GM20431 (cell line): ENCODE data around the gene EGFR.
"Not testable (repeated sequence)": the region's sequence is repeated elsewhere in the genome, so short reads cannot be mapped to it uniquely, and the experiment has no call there.

Source experiments
- in situ Hi-C: fragments of 300-500 bp; cut with MseI, MboI; formaldehyde crosslinking; loops from one replicate; pipeline ENCODE4 v1.15.0; 2020; ENCODE audit warnings: low sequenced_read_pairs; ENCODE audit not compliant: unreplicated experiment

EGFR gene

DNA sequence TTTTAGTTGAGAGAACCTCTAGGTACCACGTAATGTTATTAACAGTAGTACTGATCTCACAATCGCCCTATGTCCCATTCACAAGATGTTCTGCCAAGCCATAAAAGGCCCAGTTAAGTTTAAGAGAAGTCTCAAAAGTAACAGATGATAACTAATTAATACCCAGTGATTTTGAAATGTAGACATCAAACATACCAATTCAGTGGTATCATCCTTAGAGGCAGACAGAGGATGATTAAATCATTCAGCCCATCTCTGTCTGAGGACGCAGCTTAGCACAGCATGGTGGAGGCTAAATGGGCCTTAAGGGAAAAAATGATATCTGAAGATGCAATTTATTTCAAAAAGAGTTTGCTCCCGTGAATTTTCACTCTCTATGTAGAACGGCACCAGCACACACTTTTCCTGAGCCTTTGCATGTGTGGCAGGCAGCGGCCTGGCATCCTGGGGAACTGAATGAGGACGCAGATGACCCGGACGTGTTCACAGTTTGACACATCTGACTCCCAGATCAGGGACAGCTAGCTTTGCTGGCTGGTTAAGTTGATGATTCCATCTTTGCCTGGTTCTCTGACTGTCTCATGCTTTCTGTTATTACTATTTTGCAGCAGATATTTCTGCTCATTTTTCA is 13.4 kb downstream of the EGFR start:
- in situ Hi-C loops = no loop called here

DNA sequence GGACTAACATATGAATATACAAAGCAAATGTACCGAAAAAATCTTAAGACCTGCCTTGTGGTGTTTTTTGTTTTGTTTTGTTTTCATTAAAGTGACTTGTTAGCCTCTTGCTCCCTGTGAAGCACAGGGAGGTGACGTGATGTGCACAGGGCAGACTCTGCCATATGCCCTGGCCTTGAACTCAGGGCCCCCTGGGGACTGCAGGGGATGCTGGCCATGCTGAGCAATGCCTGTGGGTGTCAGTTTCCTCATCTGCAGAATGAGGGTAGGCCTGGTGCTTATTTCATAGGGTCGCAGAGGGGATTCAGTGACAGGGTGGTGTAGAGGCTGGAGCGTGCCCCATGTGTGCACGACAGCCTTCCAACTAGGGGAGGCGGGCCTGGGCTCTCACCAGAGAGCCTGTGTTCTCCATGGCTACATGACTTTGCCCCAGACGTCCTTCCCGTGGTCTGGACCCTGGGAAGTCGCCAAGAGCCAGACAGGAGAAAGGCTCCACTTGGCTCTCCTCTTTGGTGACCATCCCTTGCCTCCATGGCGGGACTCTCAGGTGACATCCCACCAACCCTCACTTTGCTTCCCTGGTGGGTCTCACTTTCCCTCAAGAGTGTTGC is 14.5 kb downstream of the EGFR start:
- in situ Hi-C loops = no loop called here

DNA sequence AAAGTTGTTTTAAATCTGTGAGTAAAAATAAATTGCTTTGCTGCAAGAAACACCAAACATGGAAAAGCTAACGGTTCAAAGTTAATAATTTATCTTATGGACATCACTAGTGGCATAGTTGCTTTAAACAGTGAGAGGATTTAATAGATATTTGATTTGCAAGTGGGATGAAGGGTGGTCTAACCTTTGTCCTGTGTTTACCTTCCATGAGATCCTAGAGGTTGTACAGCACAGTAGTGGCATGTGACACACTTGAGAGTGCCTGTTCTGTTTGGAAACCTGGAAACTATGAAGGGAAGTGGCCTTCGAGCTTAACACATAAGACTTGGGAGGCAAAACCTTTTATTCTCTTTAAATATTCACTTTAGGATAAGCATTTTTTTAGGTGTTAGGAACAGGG is 16.0 kb downstream of the EGFR start:
- in situ Hi-C loops = no loop called here

DNA sequence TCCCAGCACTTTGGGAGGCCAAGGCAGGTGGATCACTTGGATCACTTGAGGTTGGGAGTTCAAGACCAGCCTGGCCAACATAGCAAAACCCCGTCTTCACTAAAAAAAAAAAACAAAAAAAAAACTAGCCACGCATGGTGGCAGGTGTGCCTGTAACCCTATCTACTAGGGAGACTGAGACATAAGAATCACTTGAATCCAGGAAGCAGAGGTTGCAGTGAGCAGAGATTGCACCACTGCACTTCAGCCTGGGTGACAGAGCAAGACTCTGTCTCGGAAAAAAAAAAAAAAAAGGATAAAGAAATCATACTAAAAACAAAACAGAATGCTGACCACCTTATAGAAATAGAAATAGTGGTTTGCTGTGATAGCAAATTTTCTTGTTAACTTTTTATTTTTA is 16.6 kb downstream of the EGFR start:
- in situ Hi-C loops = not testable (repeated sequence)

DNA sequence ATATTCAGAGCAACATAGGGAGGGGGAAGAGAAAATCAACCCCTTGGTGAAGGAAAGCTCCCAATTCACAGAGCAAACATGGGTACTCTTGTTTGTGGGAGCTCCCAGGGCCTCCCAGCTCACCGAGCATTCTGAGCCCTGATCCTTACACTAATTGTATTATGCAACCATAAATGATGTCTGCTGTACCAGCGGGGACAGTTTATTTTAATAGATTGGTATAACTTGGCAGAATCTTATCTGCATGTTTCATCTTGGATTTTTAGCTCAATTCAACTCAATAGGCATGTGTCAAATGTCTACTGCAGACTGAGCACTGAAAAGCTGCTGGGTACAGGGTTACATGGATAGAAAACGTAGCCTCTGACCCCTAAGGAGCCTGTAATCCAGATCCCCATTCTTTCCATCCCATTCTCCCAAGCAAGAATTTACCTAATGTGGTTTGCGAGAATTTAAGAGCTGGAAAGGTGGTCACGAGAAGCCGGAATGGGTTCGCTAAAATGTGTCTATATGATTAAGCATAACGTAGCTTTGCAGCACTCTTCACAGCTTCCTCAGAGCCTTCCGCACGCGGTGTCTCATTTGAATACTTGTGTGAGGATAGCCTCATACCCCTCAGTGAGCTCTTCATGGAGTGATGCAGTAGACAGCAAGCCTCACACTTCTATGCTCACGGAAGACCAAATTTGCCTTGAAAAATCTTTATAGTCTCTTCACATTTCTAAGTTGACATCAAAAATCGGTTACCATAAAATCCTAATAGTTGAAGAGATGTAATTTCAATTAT is 18.3 kb downstream of the EGFR start:
- in situ Hi-C loops = no loop called here

DNA sequence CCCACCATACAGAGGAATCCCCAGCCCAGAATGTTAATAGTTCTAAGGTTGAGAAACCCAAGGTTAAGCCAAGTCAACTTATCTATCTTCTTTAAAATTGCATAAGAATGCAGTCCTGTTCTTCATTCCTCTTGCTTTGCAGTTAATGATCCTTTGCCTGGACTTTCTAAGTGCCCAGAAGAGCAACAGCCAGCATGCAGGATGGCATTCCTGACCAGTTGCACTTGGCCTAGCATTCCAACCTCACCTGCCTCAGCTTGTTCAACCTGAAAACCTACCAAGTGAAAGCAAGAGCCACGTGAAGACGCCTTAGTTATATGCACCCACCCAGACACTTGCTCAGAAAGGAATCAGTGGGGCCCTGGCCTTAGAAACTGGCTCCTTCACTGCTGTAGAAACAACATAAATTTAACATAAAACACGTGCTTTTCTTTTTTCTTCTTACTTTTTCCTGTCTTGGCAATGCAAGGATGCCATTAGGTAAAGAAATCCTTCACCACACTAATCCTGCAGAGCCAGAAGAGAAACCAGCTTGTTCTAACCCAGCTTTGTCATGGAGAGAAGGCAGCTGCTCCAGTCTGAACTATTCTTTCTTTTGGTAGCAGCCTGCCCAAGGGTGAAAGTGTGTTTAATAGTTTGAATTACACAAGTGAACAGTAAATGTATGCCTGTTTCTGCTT is 25.0 kb downstream of the EGFR start:
- in situ Hi-C loops = no loop called here

DNA sequence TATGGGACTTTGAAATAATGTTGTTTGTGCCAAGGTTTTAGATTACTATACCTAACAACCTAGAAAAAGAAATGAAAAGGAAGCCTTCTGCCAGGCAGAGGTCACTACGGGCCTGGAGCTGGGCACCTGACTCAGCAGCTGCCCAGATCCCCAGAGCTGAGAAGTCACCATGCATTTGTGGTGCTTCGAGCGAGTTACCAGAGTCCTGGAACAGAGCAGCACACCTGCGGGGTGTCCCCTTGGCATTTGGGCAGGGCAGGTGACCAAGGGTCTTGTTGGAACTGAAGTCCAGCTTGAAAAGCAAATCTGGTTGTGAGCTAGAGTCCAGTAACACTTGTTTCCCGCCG is 25.5 kb downstream of the EGFR start:
- in situ Hi-C loops = no loop called here

DNA sequence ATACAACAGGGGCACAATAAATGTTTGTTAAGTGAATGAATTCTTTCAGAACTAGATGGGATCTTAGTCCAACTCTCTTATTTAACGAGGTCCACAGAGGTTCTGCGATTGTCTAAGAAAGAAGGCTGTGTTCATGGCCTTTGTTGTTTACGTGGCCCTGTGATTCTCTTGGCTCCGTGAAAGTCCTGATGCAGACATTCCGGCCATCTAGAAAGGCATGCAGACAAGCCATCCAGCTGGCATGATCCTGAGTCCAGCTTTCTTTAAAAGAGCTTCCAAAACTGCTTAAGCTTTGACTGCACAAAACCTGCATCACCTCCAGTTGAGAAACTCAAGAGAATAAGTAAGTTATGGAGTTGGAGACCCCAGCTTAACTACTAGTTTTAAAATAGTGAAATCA is 26.0 kb downstream of the EGFR start:
- in situ Hi-C loops = no loop called here

DNA sequence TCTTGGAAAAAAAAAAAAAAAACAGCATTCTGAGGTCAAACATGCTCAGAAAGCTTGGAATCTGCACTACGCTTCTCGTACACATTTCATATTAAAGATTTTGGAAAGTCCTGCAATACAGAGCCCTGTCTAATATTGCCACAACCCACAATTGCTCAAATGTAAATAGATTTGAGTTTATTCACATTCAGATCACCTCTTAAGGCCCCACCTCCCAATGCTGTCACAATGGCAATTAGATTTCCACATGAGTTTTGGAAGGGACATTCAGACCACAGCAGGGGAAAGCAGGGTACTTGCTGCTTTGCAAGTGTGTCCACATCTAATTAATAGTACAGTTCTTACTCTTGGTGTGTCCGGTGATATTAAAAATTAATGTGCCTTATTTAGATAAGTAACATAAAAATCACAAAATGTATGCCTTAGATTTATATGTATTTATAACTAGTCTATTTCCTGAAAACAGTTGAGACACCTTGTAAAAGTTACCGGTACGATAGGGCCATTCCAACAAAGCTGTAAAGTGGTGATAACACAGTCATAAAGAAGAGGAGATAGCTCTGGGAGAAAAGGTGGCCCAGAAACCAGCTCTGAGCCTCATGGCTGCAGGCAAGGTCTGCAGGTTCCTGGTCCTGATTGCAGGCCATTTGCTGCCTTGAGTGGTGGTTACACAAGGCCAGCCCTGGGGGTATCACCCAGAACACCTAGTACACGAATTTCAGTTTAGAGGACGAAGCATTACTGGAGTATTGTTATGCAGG is 27.9 kb downstream of the EGFR start:
- in situ Hi-C loops = no loop called here

DNA sequence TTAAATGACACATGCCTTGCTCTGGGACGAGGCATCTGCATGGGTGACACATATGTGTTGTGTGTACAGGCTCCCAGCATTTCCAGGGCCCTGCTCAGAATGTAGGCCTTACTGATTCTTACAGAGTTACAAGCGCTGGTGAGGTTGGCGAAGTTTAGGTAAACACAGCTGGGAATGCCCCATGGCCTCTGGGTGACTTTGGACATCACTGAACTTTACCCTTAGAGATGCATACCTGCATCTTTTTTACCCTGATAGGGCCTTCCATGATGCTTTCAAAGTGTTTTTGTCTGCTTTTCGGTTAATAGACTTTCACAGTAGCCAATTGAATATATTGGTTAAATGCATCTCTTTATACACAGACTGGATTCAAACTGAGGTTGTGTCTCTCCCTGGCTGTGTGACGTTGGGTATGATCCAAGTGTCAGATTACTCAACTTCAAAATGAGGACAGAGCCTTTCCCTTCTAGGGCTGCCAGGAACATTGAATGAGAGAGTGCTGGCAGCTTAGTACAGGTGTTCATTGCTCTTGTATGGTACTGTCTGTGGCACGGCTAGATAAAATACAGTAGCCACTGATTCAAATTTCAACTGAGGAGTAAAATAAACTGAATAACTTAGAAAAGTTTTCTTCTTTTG is 29.5 kb downstream of the EGFR start:
- in situ Hi-C loops = no loop called here

DNA sequence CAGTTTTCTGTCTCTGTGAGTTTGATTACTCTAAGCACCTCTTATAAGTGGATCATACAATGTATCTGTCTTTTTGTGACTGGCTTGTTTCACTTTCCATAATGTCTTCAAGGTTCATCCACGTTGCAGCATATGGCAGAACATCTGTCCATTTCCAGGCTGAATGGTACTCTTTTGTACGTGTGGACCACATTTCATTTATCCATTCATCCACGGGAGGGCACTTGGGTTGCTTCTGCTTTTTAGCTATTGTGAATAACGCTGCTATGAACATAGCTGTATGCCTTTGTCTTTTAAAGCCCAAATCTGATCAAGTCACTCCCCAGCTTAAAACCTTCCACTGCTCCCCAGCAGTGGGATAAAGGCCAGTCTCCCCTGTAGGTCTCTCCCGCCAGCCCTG is 31.5 kb downstream of the EGFR start:
- in situ Hi-C loops = no loop called here

DNA sequence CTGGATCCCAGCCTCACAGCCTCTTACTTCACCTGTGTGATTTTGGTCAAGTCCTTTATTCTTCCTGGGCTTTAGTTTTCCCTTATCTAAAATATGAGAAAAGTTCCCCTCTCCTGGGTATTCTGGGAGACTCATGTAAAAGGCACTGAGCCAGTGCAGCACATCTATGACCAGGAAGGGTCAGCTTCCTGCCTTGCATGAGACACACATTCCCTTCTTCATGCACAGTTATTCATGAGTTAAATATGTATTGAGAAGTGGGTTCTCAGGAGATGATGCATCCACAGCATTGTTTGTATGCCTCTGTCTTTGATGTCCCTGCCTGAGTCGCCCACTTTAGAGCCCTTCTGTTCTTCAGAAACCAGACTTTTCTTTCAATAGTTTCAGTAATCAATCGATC is 33.3 kb downstream of the EGFR start:
- in situ Hi-C loops = no loop called here

DNA sequence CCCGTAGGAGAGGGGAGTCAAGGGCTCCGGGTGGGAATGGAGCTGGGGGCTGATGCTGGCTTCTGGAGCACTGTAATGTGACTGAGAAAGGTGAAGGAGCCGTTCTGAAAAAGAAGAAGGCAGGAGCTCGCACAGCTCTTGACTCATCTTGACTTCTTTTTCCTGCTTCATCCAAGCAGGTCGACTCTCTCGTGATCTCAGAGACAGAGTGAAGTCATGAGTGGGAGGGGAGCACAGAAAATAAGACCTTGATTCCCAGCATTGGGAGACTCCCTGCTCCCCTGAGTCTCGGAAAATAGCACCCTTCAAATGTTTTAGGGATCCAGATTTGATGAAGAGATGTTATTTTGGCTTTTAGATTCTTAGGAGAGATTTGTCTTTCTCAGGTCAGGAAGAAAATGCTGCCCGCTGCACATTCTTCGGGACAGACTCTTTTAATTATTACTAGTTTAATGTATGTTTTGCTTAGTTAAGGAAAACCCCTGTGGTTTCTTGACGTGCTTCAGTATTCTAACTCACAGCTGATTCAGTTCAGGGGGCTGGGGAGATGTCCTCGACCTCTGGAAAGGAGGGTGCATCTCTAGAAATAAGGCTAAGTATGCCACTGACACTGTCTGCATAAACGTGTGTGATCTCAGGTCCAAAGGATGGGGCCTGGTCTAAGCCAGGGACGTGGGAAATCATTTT is 34.1 kb downstream of the EGFR start:
- in situ Hi-C loops = no loop called here

DNA sequence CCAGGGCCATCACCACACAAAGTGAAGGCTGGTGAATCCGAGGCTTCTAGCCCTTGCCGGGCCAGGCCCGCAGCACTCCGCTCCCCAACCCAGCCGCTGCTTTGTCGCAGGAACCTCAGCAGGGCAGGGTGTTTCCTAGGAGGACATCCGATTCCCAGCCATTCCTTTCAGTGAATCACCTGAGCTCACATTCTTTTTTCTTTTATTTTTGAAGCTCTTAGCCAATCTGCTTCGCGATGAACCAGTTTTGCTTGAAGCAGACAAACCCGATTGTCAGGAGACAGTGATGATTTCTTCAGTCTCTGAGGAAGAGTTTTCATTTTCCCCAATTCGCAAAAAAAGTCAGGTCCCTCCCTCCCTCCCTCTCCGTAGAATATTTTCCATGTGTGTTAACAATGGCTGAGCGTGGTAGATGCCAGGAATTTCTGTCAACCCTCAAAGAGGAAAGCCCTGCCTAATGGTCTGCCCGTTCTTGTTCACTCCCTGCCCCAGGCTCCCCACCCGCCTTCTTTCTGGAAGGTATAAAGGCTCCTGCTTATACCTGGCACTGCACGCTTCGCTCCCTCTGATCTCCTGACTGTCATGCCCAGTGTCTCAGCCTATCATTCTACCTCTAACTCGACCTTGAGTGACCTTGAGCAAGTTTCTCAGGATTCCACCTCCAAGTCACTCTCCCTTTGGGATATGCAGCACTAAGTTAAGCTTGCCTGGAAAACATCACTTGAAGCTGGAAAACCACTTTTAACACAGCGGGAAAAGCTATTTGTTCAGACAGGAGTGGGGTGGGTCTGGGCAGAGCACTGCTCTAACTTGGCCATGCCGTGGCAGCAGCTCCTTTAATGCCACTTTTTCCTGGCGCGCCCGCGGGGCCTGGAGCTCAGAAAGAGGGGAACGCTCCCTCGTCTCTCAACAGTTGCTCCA is 35.1 kb downstream of the EGFR start:
- in situ Hi-C loops = no loop called here

DNA sequence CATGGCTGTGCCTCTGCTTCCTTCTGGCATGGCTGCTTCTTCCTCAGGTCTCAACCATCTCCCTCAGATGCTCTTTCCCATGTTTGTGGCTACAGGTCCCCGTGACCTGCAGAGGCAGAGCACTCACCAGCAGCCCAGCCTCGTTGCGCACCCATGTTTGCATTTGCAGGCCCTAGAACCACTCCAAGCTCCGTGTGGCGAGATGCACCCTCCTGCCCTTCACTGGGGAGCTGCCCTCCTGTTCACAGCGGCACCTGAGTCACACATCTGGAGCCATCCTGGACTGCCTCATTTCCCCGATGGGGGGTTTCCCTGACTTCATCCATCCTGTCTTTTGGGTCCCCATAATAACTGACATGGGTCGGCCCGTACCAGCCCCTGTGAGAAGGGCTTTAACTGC is 35.9 kb downstream of the EGFR start:
- in situ Hi-C loops = no loop called here

DNA sequence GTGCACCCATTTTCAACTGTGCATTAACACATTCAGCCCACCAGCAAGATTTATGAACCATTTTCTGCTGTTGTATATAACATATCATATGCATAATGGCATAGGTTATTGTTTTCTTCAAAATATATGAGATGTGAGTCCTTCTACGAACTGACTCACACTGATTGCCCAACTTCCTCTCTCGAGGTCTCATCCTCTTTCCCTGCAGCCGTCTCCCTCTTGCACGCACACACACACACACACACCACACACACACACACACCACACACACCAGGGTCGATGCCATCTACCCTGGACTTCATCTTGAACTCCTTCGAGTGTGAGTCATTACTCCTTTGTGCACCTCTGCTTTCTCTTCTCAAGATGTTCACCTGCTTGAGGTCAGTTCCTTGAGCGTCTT is 36.7 kb downstream of the EGFR start:
- in situ Hi-C loops = no loop called here

DNA sequence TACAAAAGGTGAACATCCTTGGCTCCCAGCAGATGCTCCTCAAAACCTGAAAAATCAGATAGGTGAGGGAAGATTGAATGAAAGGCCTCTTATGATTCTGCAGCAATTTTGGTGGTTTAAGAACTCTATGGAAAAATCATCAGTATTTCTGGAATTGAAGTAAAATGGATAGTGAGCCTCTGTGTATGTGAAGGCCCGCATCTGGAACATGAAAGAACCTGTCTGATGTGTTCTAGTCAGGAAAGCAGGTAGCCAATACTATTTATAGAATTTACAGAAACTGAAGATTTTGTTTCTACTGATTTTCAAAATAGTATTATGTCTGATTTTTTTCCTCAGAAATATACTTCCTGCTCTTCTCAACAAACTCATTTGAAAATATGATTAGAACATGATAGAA is 37.3 kb downstream of the EGFR start:
- in situ Hi-C loops = no loop called here
